Neural cell (in vitro differentiated cells): ENCODE measurements around the gene SAMD9. TPM values are rescaled to one million over a fixed set of nuclear protein-coding genes. Genes with fewer than 3 reads are reported as not detected.

ENCODE experiments used
- H2AFZ ChIP-seq: fragments of 200-600, 300-800 bp; sonication (generic), shearing (Covaris generic); 2 replicates; pipeline ENCODE4 v1.6.0; 2014; ENCODE audit warnings: low read depth, mild to moderate bottlenecking, antibody characterized with exemption, low read length, moderate library complexity
- H3F3A ChIP-seq: fragments of 200-600 bp; shearing (Covaris generic); 2 replicates; pipeline ENCODE4 v1.6.1; 2016; ENCODE audit warnings: mild to moderate bottlenecking, moderate library complexity, mixed read lengths, antibody characterized with exemption, low read length; ENCODE audit not compliant: insufficient read depth, poor library complexity, severe bottlenecking
- H3K27ac ChIP-seq: fragments of 200-600, 300-800 bp; sonication (generic), shearing (Covaris generic); 2 replicates; pipeline ENCODE4 v1.5.1; 2014; ENCODE audit warnings: mild to moderate bottlenecking, low read length, moderate library complexity
- H3K27me3 ChIP-seq: fragments of 300-800, 200-600 bp; sonication (generic), shearing (Covaris generic); 2 replicates; pipeline ENCODE4 v1.6.0; 2014; ENCODE audit warnings: mild to moderate bottlenecking, low read depth, low read length, moderate library complexity; ENCODE audit not compliant: insufficient read depth
- H3K36me3 ChIP-seq: fragments of 300-800, 200-600 bp; sonication (generic), shearing (Covaris generic); 2 replicates; pipeline ENCODE4 v1.5.1; 2014; ENCODE audit warnings: mild to moderate bottlenecking, antibody characterized with exemption, low read length, moderate library complexity; ENCODE audit not compliant: insufficient read depth
- H3K4me2 ChIP-seq: fragments of 300-800, 200-600 bp; sonication (generic), shearing (Covaris generic); 2 replicates; pipeline ENCODE4 v1.6.0; 2014; ENCODE audit warnings: mild to moderate bottlenecking, low read length
- H3K4me3 ChIP-seq: fragments of 300-800, 200-600 bp; sonication (generic), shearing (Covaris generic); 2 replicates; pipeline ENCODE4 v1.5.1; 2014; ENCODE audit warnings: mild to moderate bottlenecking, low read length, moderate library complexity
- H3K79me2 ChIP-seq: fragments of 200-600 bp; shearing (Covaris generic); replicated peaks from 2 replicates; pipeline ENCODE4 v1.6.0; 2014; ENCODE audit warnings: mild to moderate bottlenecking, low read length, moderate library complexity; ENCODE audit not compliant: insufficient read depth
- H3K9ac ChIP-seq: fragments of 300-800, 200-600 bp; sonication (generic), shearing (Covaris generic); 2 replicates; pipeline ENCODE4 v1.6.1; 2016; ENCODE audit warnings: mild to moderate bottlenecking, low read length, mixed read lengths
- H3K9me2 ChIP-seq: fragments of 200-600 bp; shearing (Covaris generic); 2 replicates; pipeline ENCODE4 v1.6.1; 2016; ENCODE audit warnings: mild to moderate bottlenecking, low read length, mixed read lengths; ENCODE audit not compliant: insufficient read depth
- H3K9me3 ChIP-seq: fragments of 200-600, 300-800 bp; sonication (generic), shearing (Covaris generic); 2 replicates; pipeline ENCODE4 v1.6.1; 2016; ENCODE audit warnings: mild to moderate bottlenecking, mixed run types, low read length, moderate library complexity, mixed read lengths
- H4K20me1 ChIP-seq: fragments of 200-600 bp; shearing (Covaris generic); 2 replicates; pipeline ENCODE4 v1.6.1; 2016; ENCODE audit warnings: mild to moderate bottlenecking, mixed run types; ENCODE audit not compliant: insufficient read depth
- EP300 ChIP-seq: fragments of 450-650 bp; conservative IDR thresholded peaks from 2 replicates; pipeline ENCODE4 v1.6.1; 2014; ENCODE audit warnings: antibody characterized with exemption, mild to moderate bottlenecking, moderate library complexity; ENCODE audit not compliant: poor library complexity, severe bottlenecking
- EZH2 ChIP-seq: fragments of 200-600, 300-800 bp; shearing (Covaris generic), sonication (generic); IDR thresholded peaks from 2 replicates; pipeline ENCODE4 v1.6.1; 2014; ENCODE audit warnings: antibody characterized with exemption, low read length, borderline replicate concordance, mild to moderate bottlenecking; ENCODE audit not compliant: insufficient read depth, poor library complexity, severe bottlenecking
- MXI1 ChIP-seq: fragments of 450-650 bp; conservative IDR thresholded peaks from 2 replicates; pipeline ENCODE4 v1.6.1; 2014; ENCODE audit warnings: antibody characterized with exemption, mild to moderate bottlenecking; ENCODE audit not compliant: poor library complexity, severe bottlenecking
- POLR2AphosphoS5 ChIP-seq: IDR thresholded peaks from 2 replicates; pipeline ENCODE4 v1.6.1; 2012
- RAD21 ChIP-seq: fragments of 450-650 bp; conservative IDR thresholded peaks from 2 replicates; pipeline ENCODE4 v1.6.1; 2014; ENCODE audit warnings: antibody characterized with exemption, mild to moderate bottlenecking, moderate library complexity
- SMC3 ChIP-seq: fragments of 450-650 bp; conservative IDR thresholded peaks from 2 replicates; pipeline ENCODE4 v1.6.1; 2014; ENCODE audit warnings: antibody characterized with exemption, mild to moderate bottlenecking, moderate library complexity; ENCODE audit not compliant: poor library complexity
- TAF1 ChIP-seq: IDR thresholded peaks from 2 replicates; pipeline ENCODE4 v1.6.1; 2012; ENCODE audit warnings: low read depth
- polyA plus RNA-seq: library from polyadenylated mRNA; depleted of rRNA; stranded (reverse); fragments of >200 nt; gene quantifications from 2 replicates; pipeline ENCODE4 v1.2.3, GENCODE V29; 2014
- TF ChIP-seq, protein P1 (sequence below): IDR thresholded peaks from 2 replicates; pipeline ENCODE4 v1.6.1; 2012; ENCODE audit warnings: borderline replicate concordance
- TF ChIP-seq, protein P2 (sequence below): fragments of 450-650 bp; IDR thresholded peaks from 2 replicates; pipeline ENCODE4 v1.5.1; 2014; ENCODE audit warnings: antibody characterized with exemption, mild to moderate bottlenecking, moderate library complexity; ENCODE audit not compliant: poor library complexity, severe bottlenecking

The SAMD9 gene
- polyA plus RNA-seq, 1 donor from 2014 or later, result not detected

DNA sequence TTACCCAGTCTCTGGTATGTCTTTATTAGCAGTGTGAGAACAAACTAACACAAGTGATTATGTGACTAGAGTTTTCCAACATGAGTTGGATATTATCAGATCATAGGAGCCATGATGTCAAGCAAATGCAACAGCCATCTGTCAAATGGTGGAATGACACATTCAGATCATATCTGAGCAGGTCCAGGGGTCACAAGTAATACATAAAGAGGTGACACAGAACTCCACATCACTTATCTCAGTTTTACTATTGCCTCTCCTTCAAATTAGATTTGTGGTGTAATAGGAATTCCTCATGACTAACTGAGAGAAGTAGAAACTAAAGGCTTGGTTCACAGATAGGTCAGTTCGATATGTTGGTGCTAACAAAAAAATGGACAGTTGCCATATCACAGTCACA is 42.6 kb upstream of the SAMD9 start:
- no peak overlapping the region for H2AFZ ChIP-seq
- no peaks in the 10 kb centered on the region for H3K79me2 ChIP-seq
- no peak overlapping the region for H3K9ac ChIP-seq
- no peaks in the 10 kb centered on the region for H3K36me3 ChIP-seq
- no peaks in the 10 kb centered on the region for H3K9me3 ChIP-seq
- H3K9me2 ChIP-seq, result no peaks in the 10 kb centered on the region
- H4K20me1 ChIP-seq, result no peaks in the 10 kb centered on the region
- no peak for TF ChIP-seq TAF1
- no peak for TF ChIP-seq EP300
- no peak for TF ChIP-seq RAD21
- TF ChIP-seq MXI1, result no peak
- no peak for TF ChIP-seq EZH2
- TF ChIP-seq, protein P1, sequence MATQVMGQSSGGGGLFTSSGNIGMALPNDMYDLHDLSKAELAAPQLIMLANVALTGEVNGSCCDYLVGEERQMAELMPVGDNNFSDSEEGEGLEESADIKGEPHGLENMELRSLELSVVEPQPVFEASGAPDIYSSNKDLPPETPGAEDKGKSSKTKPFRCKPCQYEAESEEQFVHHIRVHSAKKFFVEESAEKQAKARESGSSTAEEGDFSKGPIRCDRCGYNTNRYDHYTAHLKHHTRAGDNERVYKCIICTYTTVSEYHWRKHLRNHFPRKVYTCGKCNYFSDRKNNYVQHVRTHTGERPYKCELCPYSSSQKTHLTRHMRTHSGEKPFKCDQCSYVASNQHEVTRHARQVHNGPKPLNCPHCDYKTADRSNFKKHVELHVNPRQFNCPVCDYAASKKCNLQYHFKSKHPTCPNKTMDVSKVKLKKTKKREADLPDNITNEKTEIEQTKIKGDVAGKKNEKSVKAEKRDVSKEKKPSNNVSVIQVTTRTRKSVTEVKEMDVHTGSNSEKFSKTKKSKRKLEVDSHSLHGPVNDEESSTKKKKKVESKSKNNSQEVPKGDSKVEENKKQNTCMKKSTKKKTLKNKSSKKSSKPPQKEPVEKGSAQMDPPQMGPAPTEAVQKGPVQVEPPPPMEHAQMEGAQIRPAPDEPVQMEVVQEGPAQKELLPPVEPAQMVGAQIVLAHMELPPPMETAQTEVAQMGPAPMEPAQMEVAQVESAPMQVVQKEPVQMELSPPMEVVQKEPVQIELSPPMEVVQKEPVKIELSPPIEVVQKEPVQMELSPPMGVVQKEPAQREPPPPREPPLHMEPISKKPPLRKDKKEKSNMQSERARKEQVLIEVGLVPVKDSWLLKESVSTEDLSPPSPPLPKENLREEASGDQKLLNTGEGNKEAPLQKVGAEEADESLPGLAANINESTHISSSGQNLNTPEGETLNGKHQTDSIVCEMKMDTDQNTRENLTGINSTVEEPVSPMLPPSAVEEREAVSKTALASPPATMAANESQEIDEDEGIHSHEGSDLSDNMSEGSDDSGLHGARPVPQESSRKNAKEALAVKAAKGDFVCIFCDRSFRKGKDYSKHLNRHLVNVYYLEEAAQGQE, result no peak
- no peak for TF ChIP-seq POLR2AphosphoS5
- TF ChIP-seq SMC3, result no peak
- TF ChIP-seq, protein P2, sequence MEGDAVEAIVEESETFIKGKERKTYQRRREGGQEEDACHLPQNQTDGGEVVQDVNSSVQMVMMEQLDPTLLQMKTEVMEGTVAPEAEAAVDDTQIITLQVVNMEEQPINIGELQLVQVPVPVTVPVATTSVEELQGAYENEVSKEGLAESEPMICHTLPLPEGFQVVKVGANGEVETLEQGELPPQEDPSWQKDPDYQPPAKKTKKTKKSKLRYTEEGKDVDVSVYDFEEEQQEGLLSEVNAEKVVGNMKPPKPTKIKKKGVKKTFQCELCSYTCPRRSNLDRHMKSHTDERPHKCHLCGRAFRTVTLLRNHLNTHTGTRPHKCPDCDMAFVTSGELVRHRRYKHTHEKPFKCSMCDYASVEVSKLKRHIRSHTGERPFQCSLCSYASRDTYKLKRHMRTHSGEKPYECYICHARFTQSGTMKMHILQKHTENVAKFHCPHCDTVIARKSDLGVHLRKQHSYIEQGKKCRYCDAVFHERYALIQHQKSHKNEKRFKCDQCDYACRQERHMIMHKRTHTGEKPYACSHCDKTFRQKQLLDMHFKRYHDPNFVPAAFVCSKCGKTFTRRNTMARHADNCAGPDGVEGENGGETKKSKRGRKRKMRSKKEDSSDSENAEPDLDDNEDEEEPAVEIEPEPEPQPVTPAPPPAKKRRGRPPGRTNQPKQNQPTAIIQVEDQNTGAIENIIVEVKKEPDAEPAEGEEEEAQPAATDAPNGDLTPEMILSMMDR, result no peak
- no peak overlapping the region for H3K4me3 ChIP-seq
- H3F3A ChIP-seq, result no peaks in the 10 kb centered on the region
- no peak overlapping the region for H3K27ac ChIP-seq
- H3K4me2 ChIP-seq, result no peak overlapping the region
- H3K27me3 ChIP-seq, result no peaks in the 10 kb centered on the region

DNA sequence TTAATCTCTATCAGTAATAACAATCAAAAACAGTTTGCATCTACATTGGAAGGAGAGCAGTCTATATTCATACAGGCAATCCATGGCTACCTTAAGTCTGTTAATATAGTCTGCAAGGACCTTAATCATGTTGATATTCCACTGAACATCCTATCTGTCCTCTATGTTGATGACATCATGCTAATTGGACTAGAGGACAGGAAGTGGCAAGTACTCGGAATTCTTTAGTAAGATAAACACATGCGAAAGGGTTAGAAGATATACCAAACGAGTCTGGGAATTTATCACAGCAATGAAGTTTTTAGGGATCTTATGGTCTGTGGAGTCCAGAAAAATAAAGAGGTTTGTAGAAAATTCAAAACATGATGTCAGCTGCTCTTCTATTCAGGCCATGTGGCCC is 41.7 kb upstream of the SAMD9 start:
- no peak for TF ChIP-seq SMC3
- no peak for TF ChIP-seq RAD21
- TF ChIP-seq, protein P1, result no peak
- TF ChIP-seq MXI1, result no peak
- TF ChIP-seq EZH2, result no peak
- TF ChIP-seq EP300, result no peak
- TF ChIP-seq POLR2AphosphoS5, result no peak
- no peak for TF ChIP-seq TAF1
- TF ChIP-seq, protein P2, result no peak
- no peaks in the 10 kb centered on the region for H3K9me2 ChIP-seq
- H3K79me2 ChIP-seq, result no peaks in the 10 kb centered on the region
- H3K27me3 ChIP-seq, result no peaks in the 10 kb centered on the region
- H3K36me3 ChIP-seq, result no peaks in the 10 kb centered on the region
- H2AFZ ChIP-seq, result no peak overlapping the region
- no peak overlapping the region for H3K27ac ChIP-seq
- H4K20me1 ChIP-seq, result no peaks in the 10 kb centered on the region
- H3K9ac ChIP-seq, result no peak overlapping the region
- no peaks in the 10 kb centered on the region for H3F3A ChIP-seq
- H3K4me3 ChIP-seq, result no peak overlapping the region
- H3K9me3 ChIP-seq, result no peaks in the 10 kb centered on the region
- no peak overlapping the region for H3K4me2 ChIP-seq
